Stimulated activated CD4-positive, alpha-beta T cell treated with anti-CD3 and anti-CD28 coated beads, Interleukin-12 subunit alpha, Interleukin-12 subunit beta, amount 100 ng/mL, for 24 hours (primary cell): ENCODE measurements around the gene PANK4.

Source experiments
- DNase-seq, 2 experiments: peaks; one replicate each; pipeline ENCODE4 v3.0.0-alpha.2; 2020; ENCODE audit warnings: low read depth in 2 of 2

The PANK4 gene

GRCh38 chr1:2476061-2476999 lies 50.1 kb downstream of the PANK4 start, which contains the start of gene PLCH2:
Gene PLCH2 (plus strand): TSS chr1:2476289. CDS start chr1:2476589, 300 bp downstream.
- no peak for DNase-seq

GRCh38 chr1:2475571-2475970 lies 50.8 kb downstream of the PANK4 start:
- no peak for DNase-seq

GRCh38 chr1:2474933-2475371 lies 51.4 kb downstream of the PANK4 start:
- DNase-seq = no peak

GRCh38 chr1:2474104-2474844 lies 52.1 kb downstream of the PANK4 start:
- no peak for DNase-seq

- DNase-seq = no peak
Measured at GRCh38 chr1:2473198-2473597, 53.2 kb downstream of the PANK4 start.

GRCh38 chr1:2472561-2473177 lies 53.7 kb downstream of the PANK4 start:
- no peak for DNase-seq

GRCh38 chr1:2472109-2472508 lies 54.3 kb downstream of the PANK4 start:
- DNase-seq = no peak

- no peak for DNase-seq
Measured at GRCh38 chr1:2471587-2472001, 54.8 kb downstream of the PANK4 start.

- no peak for DNase-seq
Measured at GRCh38 chr1:2471159-2471471, 55.3 kb downstream of the PANK4 start.

GRCh38 chr1:2470290-2471158 lies 55.9 kb downstream of the PANK4 start:
- DNase-seq = no peak

GRCh38 chr1:2469103-2469940 lies 57.1 kb downstream of the PANK4 start:
- no peak for DNase-seq

GRCh38 chr1:2468540-2468939 lies 57.9 kb downstream of the PANK4 start:
- DNase-seq = no peak

GRCh38 chr1:2468041-2468472 lies 58.3 kb downstream of the PANK4 start:
- peak in 1 of 2 experiments; percentile 18 for DNase-seq

- DNase-seq = peak; percentile 2 to 27
Measured at GRCh38 chr1:2466958-2467554, 59.3 kb downstream of the PANK4 start.

GRCh38 chr1:2466270-2466665 lies 60.1 kb downstream of the PANK4 start:
- no peak for DNase-seq

- DNase-seq = no peak
Measured at GRCh38 chr1:2465371-2466269, 60.8 kb downstream of the PANK4 start.

GRCh38 chr1:2463396-2463795 lies 63.0 kb downstream of the PANK4 start:
- no peak for DNase-seq

GRCh38 chr1:2462819-2463218 lies 63.6 kb downstream of the PANK4 start:
- DNase-seq = no peak
